ENCODE measurements around the gene ZNF774. TPM values are rescaled to one million over a fixed set of nuclear protein-coding genes. Genes with fewer than 3 reads are reported as not detected.
"Not testable (repeated sequence)": the region's sequence is repeated elsewhere in the genome, so short reads cannot be mapped to it uniquely, and the experiment has no call there.

The ZNF774 gene
- 1 to 10 TPM; 1.3 to 1.4 TPM for total RNA-seq

- Mint-ChIP-seq H3K27me3 (peaks cover 0 to 3% of the 10 kb centered on the region in 2 donors), H3K9me3 (no peaks in the 10 kb centered on the region), H3K4me3 (peak within 1 kb of the TSS; percentile 83), H3K36me3 (no peaks in the 10 kb centered on the region), H3K4me1 (ENCODE audit: low read depth in 2 of 2) (peaks cover 8 to 13% of the 10 kb centered on the region in 2 donors), H3K27ac (peak within 1 kb of the TSS; percentile 35 to 72)
- peak; percentile 97 to 98 for ATAC-seq
- peak; percentile 92 for DNase-seq (ENCODE audit: low spot score)
Measured at GRCh38 chr15:90352107-90352893, at the start of gene ZNF774. Gene ZNF774 (plus strand): TSS chr15:90352284. CDS start chr15:90354661, 2,377 bp downstream.

GRCh38 chr15:90305355-90305754 lies 46.7 kb upstream of the ZNF774 start:
- DNase-seq (ENCODE audit: low spot score); H3K27me3 Mint-ChIP-seq; H3K27ac Mint-ChIP-seq; ATAC-seq; H3K36me3 Mint-ChIP-seq; H3K9me3 Mint-ChIP-seq: not testable (repeated sequence)
- Mint-ChIP-seq H3K4me3 (peak overlapping the region; percentile 5), H3K4me1 (ENCODE audit: low read depth in 2 of 2) (peaks cover 32 to 35% of the 10 kb centered on the region in 2 donors)

- ATAC-seq (peak; percentile 74), DNase-seq (ENCODE audit: low spot score) (no peak)
- Mint-ChIP-seq H3K36me3 (no peaks in the 10 kb centered on the region), H3K9me3 (no peaks in the 10 kb centered on the region), H3K4me1 (ENCODE audit: low read depth in 2 of 2) (peaks cover 32 to 35% of the 10 kb centered on the region in 2 donors), H3K27me3 (peaks cover 0 to 4% of the 10 kb centered on the region in 2 donors), H3K4me3 (peak overlapping the region; percentile 88), H3K27ac (peak overlapping the region; percentile 57 to 64)
Measured at GRCh38 chr15:90305932-90306331, 46.2 kb upstream of the ZNF774 start.

- peak overlapping the region; percentile 88 for H3K4me3 Mint-ChIP-seq
- no peaks in the 10 kb centered on the region for H3K9me3 Mint-ChIP-seq
- H3K36me3 Mint-ChIP-seq: no peaks in the 10 kb centered on the region
- H3K4me1 Mint-ChIP-seq (ENCODE audit: low read depth in 2 of 2): peaks cover 27 to 30% of the 10 kb centered on the region in 2 donors
- peaks cover 0 to 3% of the 10 kb centered on the region in 2 donors for H3K27me3 Mint-ChIP-seq
- H3K27ac Mint-ChIP-seq: peak overlapping the region; percentile 57 to 64
- peak; percentile 71 for DNase-seq (ENCODE audit: low spot score)
- peak; percentile 90 to 95 for ATAC-seq
Measured at GRCh38 chr15:90306560-90306959, 45.5 kb upstream of the ZNF774 start.

GRCh38 chr15:90307661-90308060 lies 44.4 kb upstream of the ZNF774 start:
- ATAC-seq (no peak), DNase-seq (ENCODE audit: low spot score) (no peak)
- Mint-ChIP-seq H3K27me3 (peaks cover 2 to 6% of the 10 kb centered on the region in 2 donors), H3K4me3 (peak overlapping the region; percentile 8), H3K9me3 (no peaks in the 10 kb centered on the region), H3K36me3 (no peaks in the 10 kb centered on the region), H3K27ac (no peak overlapping the region), H3K4me1 (ENCODE audit: low read depth in 2 of 2) (peaks cover 27 to 30% of the 10 kb centered on the region in 2 donors)

- Mint-ChIP-seq H3K4me1 (ENCODE audit: low read depth in 2 of 2) (peaks cover 27 to 30% of the 10 kb centered on the region in 2 donors), H3K9me3 (no peaks in the 10 kb centered on the region), H3K4me3 (no peak overlapping the region), H3K27ac (no peak overlapping the region), H3K36me3 (no peaks in the 10 kb centered on the region), H3K27me3 (peaks cover 12 to 13% of the 10 kb centered on the region in 2 donors)
- no peak for ATAC-seq
- no peak for DNase-seq (ENCODE audit: low spot score)
Measured at GRCh38 chr15:90309020-90309419, 43.1 kb upstream of the ZNF774 start.

- H3K36me3 Mint-ChIP-seq: no peaks in the 10 kb centered on the region
- H3K4me1 Mint-ChIP-seq (ENCODE audit: low read depth in 2 of 2): peaks cover 5 to 6% of the 10 kb centered on the region in 2 donors
- no peak for DNase-seq (ENCODE audit: low spot score)
- no peaks in the 10 kb centered on the region for H3K9me3 Mint-ChIP-seq
- H3K27ac Mint-ChIP-seq: no peak overlapping the region
- H3K27me3 Mint-ChIP-seq: peaks cover 16% of the 10 kb centered on the region in 2 donors
- ATAC-seq: no peak
- no peak overlapping the region for H3K4me3 Mint-ChIP-seq
Measured at GRCh38 chr15:90315278-90315982, 36.7 kb upstream of the ZNF774 start.

GRCh38 chr15:90316139-90316538 lies 35.9 kb upstream of the ZNF774 start:
- DNase-seq (ENCODE audit: low spot score) (no peak), ATAC-seq (no peak)
- H3K9me3 Mint-ChIP-seq: no peaks in the 10 kb centered on the region
- no peak overlapping the region for H3K27ac Mint-ChIP-seq
- H3K4me1 Mint-ChIP-seq (ENCODE audit: low read depth in 2 of 2): peaks cover 7 to 8% of the 10 kb centered on the region in 2 donors
- no peaks in the 10 kb centered on the region for H3K36me3 Mint-ChIP-seq
- H3K27me3 Mint-ChIP-seq: peaks cover 13 to 16% of the 10 kb centered on the region in 2 donors
- no peak overlapping the region for H3K4me3 Mint-ChIP-seq

- peaks cover 7 to 8% of the 10 kb centered on the region in 2 donors for H3K27me3 Mint-ChIP-seq
- DNase-seq (ENCODE audit: low spot score) (no peak), ATAC-seq (no peak)
- no peak overlapping the region for H3K27ac Mint-ChIP-seq
- H3K4me3 Mint-ChIP-seq: no peak overlapping the region
- no peaks in the 10 kb centered on the region for H3K9me3 Mint-ChIP-seq
- no peaks in the 10 kb centered on the region for H3K36me3 Mint-ChIP-seq
- peaks cover 7 to 8% of the 10 kb centered on the region in 2 donors for H3K4me1 Mint-ChIP-seq (ENCODE audit: low read depth in 2 of 2)
Measured at GRCh38 chr15:90318591-90318990, 33.5 kb upstream of the ZNF774 start.

- H3K4me3 Mint-ChIP-seq: peak overlapping the region; percentile 5
- H3K27me3 Mint-ChIP-seq: no peaks in the 10 kb centered on the region
- H3K4me1 Mint-ChIP-seq (ENCODE audit: low read depth in 2 of 2): peaks cover 7 to 8% of the 10 kb centered on the region in 2 donors
- DNase-seq (ENCODE audit: low spot score) (peak; percentile 80), ATAC-seq (peak; percentile 95 to 97)
- H3K36me3 Mint-ChIP-seq: no peaks in the 10 kb centered on the region
- H3K27ac Mint-ChIP-seq: peak overlapping the region in 1 of 2 donors; percentile 51
- H3K9me3 Mint-ChIP-seq: no peaks in the 10 kb centered on the region
Measured at GRCh38 chr15:90320062-90320884, 31.8 kb upstream of the ZNF774 start.

- Mint-ChIP-seq H3K27ac (no peak overlapping the region), H3K4me3 (no peak overlapping the region), H3K27me3 (peaks cover 0 to 4% of the 10 kb centered on the region in 2 donors), H3K36me3 (no peaks in the 10 kb centered on the region), H3K4me1 (ENCODE audit: low read depth in 2 of 2) (peaks cover 7 to 12% of the 10 kb centered on the region in 2 donors), H3K9me3 (no peaks in the 10 kb centered on the region)
- ATAC-seq (no peak), DNase-seq (ENCODE audit: low spot score) (no peak)
Measured at GRCh38 chr15:90320885-90321278, 31.2 kb upstream of the ZNF774 start.

- peaks cover 7 to 16% of the 10 kb centered on the region in 2 donors for H3K4me1 Mint-ChIP-seq (ENCODE audit: low read depth in 2 of 2)
- ATAC-seq (no peak), DNase-seq (ENCODE audit: low spot score) (no peak)
- no peak overlapping the region for H3K27ac Mint-ChIP-seq
- H3K36me3 Mint-ChIP-seq: no peaks in the 10 kb centered on the region
- H3K27me3 Mint-ChIP-seq: peaks cover 0 to 4% of the 10 kb centered on the region in 2 donors
- no peaks in the 10 kb centered on the region for H3K9me3 Mint-ChIP-seq
- H3K4me3 Mint-ChIP-seq: no peak overlapping the region
Measured at GRCh38 chr15:90322538-90322937, 29.5 kb upstream of the ZNF774 start.

- DNase-seq (ENCODE audit: low spot score) (no peak), ATAC-seq (no peak)
- Mint-ChIP-seq H3K36me3 (no peaks in the 10 kb centered on the region), H3K4me1 (ENCODE audit: low read depth in 2 of 2) (peaks cover 0 to 8% of the 10 kb centered on the region in 2 donors), H3K27me3 (peaks cover 0 to 4% of the 10 kb centered on the region in 2 donors), H3K4me3 (no peak overlapping the region), H3K27ac (peak overlapping the region in 1 of 2 donors; percentile 63), H3K9me3 (no peaks in the 10 kb centered on the region)
Measured at GRCh38 chr15:90325726-90326125, 26.4 kb upstream of the ZNF774 start.

All from natural killer cell treated with Interleukin-12 subunit alpha and Interleukin-12 subunit beta and Interleukin-15 and Interleukin-18, amount 100 ng/mL, for 72 hours (primary cell).